ENCODE results near the gene KRT83. TPM values are rescaled to one million over a fixed set of nuclear protein-coding genes. Genes with fewer than 3 reads are reported as not detected.

The KRT83 gene
- total and polyA plus RNA-seq, 2 of the 13 experiments (the other 11 are each of a cell fraction or from before 2014, with no cell fraction given): not detected

- TF ChIP-seq ZNF619 (CRISPR knock-in tag; IDR thresholded peaks at IDR 0.05) (no peak), NCOA5 (CRISPR knock-in tag; IDR thresholded peaks at IDR 0.05) (no peak), ZNF335 (CRISPR knock-in tag; IDR thresholded peaks at IDR 0.05) (no peak), ZNF160 (CRISPR knock-in tag; IDR thresholded peaks at IDR 0.05) (no peak), TRIM24 (CRISPR knock-in tag; IDR thresholded peaks at IDR 0.05) (no peak), ZNF256 (CRISPR knock-in tag; conservative IDR thresholded peaks at IDR 0.05) (no peak), ZNF17 (CRISPR knock-in tag; IDR thresholded peaks at IDR 0.05) (no peak), CREM (IDR thresholded peaks at IDR 0.05) (no peak), CREM (CRISPR knock-in tag; IDR thresholded peaks at IDR 0.05) (no peak), REL (CRISPR knock-in tag; conservative IDR thresholded peaks at IDR 0.05) (no peak), AKNA (CRISPR knock-in tag; IDR thresholded peaks at IDR 0.05; ENCODE audit: borderline replicate concordance) (no peak), NR3C1 (CRISPR knock-in tag; IDR thresholded peaks at IDR 0.05) (no peak), ZMAT5 (CRISPR knock-in tag; IDR thresholded peaks at IDR 0.05; ENCODE audit: borderline replicate concordance, low read depth) (no peak), ZNF468 (CRISPR knock-in tag; IDR thresholded peaks at IDR 0.05) (no peak), ZBTB4 (CRISPR knock-in tag; IDR thresholded peaks at IDR 0.05; ENCODE audit: borderline replicate concordance) (no peak), NCOA2 (CRISPR knock-in tag; IDR thresholded peaks at IDR 0.05) (no peak)
Measured at GRCh38 chr12:52316290-52316689, 4.9 kb downstream of the KRT83 start (continued).

Data from HepG2 (cell line).